ENCODE data around the gene GALC.

DNA sequence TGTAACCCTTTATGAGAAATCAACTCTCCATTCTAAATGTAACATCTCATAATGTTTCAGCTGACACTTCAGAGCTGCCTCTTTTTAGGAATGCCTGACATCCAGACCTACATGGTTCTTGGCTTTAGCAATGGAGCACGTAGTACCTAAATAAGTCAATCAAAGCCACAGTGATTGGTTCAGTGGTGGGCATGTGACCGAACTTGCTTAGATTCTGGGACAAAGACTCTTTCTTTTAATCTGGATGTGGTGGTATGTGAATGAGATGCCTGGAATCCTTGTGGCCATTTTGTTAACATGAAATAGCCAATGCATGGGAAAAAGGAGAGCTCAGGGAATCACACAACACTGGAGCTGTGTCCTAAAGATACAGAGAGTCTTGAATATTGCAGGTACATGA is 23.8 kb upstream of the GALC start:
- TF ChIP-seq, protein P1, sequence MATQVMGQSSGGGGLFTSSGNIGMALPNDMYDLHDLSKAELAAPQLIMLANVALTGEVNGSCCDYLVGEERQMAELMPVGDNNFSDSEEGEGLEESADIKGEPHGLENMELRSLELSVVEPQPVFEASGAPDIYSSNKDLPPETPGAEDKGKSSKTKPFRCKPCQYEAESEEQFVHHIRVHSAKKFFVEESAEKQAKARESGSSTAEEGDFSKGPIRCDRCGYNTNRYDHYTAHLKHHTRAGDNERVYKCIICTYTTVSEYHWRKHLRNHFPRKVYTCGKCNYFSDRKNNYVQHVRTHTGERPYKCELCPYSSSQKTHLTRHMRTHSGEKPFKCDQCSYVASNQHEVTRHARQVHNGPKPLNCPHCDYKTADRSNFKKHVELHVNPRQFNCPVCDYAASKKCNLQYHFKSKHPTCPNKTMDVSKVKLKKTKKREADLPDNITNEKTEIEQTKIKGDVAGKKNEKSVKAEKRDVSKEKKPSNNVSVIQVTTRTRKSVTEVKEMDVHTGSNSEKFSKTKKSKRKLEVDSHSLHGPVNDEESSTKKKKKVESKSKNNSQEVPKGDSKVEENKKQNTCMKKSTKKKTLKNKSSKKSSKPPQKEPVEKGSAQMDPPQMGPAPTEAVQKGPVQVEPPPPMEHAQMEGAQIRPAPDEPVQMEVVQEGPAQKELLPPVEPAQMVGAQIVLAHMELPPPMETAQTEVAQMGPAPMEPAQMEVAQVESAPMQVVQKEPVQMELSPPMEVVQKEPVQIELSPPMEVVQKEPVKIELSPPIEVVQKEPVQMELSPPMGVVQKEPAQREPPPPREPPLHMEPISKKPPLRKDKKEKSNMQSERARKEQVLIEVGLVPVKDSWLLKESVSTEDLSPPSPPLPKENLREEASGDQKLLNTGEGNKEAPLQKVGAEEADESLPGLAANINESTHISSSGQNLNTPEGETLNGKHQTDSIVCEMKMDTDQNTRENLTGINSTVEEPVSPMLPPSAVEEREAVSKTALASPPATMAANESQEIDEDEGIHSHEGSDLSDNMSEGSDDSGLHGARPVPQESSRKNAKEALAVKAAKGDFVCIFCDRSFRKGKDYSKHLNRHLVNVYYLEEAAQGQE (IDR thresholded peaks at IDR 0.05; ENCODE audit: insufficient read depth in 1 of 2, low read depth in 2 of 2, low read length in 2 of 2) = no peak
- TF ChIP-seq POLR2AphosphoS5 (IDR thresholded peaks at IDR 0.05; ENCODE audit: low read depth, low read length) = no peak
